Body of pancreas (tissue), 4 donors: ENCODE results near the gene POLR3A. TPM values are rescaled to one million over a fixed set of nuclear protein-coding genes. Genes with fewer than 3 reads are reported as not detected.

ENCODE experiments used
- ATAC-seq: fragments of 150-250 bp; one replicate; pipeline ENCODE4 v1.9.1; 2016
- DNase-seq, 4 donors: peaks; one replicate each; pipeline ENCODE4 v3.0.0-alpha.2; 2019
- H3K27ac ChIP-seq, 4 donors: fragments of 200-600 bp; sonication (generic); 1 replicate in 3 of 4; 2 replicates in 1 of 4; pipeline versions ENCODE4 v1.5.1 to v1.6.1; 2016 to 2019; ENCODE audit warnings: mild to moderate bottlenecking in 1 of 4, mixed read lengths in 1 of 4, moderate library complexity in 1 of 4
- H3K27me3 ChIP-seq, 2 donors: fragments of 200-600 bp; sonication (generic); one replicate each; pipeline ENCODE4 v1.6.0; 2016; ENCODE audit warnings: mild to moderate bottlenecking in 1 of 2
- H3K36me3 ChIP-seq, 2 donors: fragments of 200-600 bp; sonication (generic); replicated peaks in 1 of 2; 2 replicates each; pipeline ENCODE4 v1.5.1; 2016; ENCODE audit warnings: low read depth in 2 of 2; ENCODE audit not compliant: insufficient read depth in 1 of 2
- H3K4me1 ChIP-seq: fragments of 200-600 bp; sonication (generic); one replicate; pipeline ENCODE4 v1.6.0; 2016
- H3K4me3 ChIP-seq, 2 donors: fragments of 200-600 bp; sonication (generic); 1 replicate in 1 of 2; 2 replicates in 1 of 2; pipeline ENCODE4 v1.5.1; 2016 to 2019
- H3K9me3 ChIP-seq, 3 donors: fragments of 200-600 bp; sonication (generic); 1 replicate in 2 of 3; 2 replicates in 1 of 3; pipeline ENCODE4 v1.5.1; 2016
- CTCF ChIP-seq, 7 experiments: fragments of 450-650 bp in 4 of 7; fragments of 200-600 bp in 3 of 7; sonication (generic) in 3 of 7; IDR thresholded peaks; one replicate each; pipeline ENCODE4 v1.5.1; 2016 to 2019; ENCODE audit warnings: antibody characterized with exemption in 7 of 7
- POLR2A ChIP-seq, 3 donors: fragments of 450-650 bp; IDR thresholded peaks; one replicate each; pipeline ENCODE4 v1.6.1; 2016; ENCODE audit warnings: antibody characterized with exemption in 3 of 3, mild to moderate bottlenecking in 2 of 3
- WGBS, 2 donors: methylation state at CpG; one replicate each; pipeline ENCODE4 v1.1.5; 2017; 5-methylcytosine and 5-hydroxymethylcytosine counted together
- intact Hi-C: fragments of 100-400 bp; cut with DNase I; formaldehyde crosslinking; loops from one replicate; pipeline ENCODE4 v1.15.1; 2023
- total RNA-seq, 2 donors: library from RNA; depleted of rRNA; stranded (reverse); fragments of >200 nt; gene quantifications; one replicate each; pipeline ENCODE4 v1.1.0, GENCODE V29; 2016

Gene POLR3A
- total RNA-seq, 2 donors from 2014 or later: 7.9 to 10.4 TPM

GRCh38 chr10:78035437-78035836, 6.1 kb upstream of the POLR3A start:
- Histone ChIP-seq H3K4me1 (peaks cover 54% of the 10 kb centered on the region), H3K27me3 (no peaks in the 10 kb centered on the region), H3K4me3 (no peak overlapping the region), H3K27ac (no peak overlapping the region), H3K9me3 (no peaks in the 10 kb centered on the region), H3K36me3 (peaks cover 0 to 14% of the 10 kb centered on the region in 2 donors)
- WGBS, 2 donors: 69 to 73% methylated on average over 5 of the region's 5 CpGs
- intact Hi-C loops: no loop called here
- no peak for ATAC-seq
- DNase-seq: no peak
- TF ChIP-seq CTCF (IDR thresholded peaks at IDR 0.05) (no peak), POLR2A (IDR thresholded peaks at IDR 0.05) (no peak)

DNA sequence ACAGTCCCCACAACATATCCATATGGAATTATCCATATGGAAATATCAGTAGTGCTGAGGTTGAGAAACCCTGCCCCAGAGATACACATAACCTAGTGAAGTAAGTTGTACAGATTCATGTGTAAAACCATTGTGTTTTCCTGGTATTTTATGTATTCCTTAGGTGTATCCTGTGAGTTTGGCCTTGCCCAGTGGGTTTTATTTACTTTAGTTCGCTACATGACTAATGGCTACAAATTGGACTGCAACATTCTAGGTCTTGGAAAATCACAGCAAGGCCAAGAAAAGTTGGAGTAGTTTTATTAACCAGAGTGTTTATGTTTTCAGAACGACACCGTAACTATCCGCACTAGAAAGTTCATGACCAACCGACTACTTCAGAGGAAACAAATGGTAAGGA, 5.7 kb upstream of the POLR3A start:
- H3K4me3 ChIP-seq: peak overlapping the region in 1 of 2 donors; percentile 87
- H3K9me3 ChIP-seq: no peaks in the 10 kb centered on the region
- H3K36me3 ChIP-seq: peaks cover 0 to 14% of the 10 kb centered on the region in 2 donors
- ATAC-seq (no peak), DNase-seq (no peak)
- WGBS, 2 donors: 41 to 42% methylated on average over 5 of the region's 5 CpGs
- TF ChIP-seq CTCF (IDR thresholded peaks at IDR 0.05): no peak
- TF ChIP-seq POLR2A (IDR thresholded peaks at IDR 0.05): no peak
- peak overlapping the region in 2 of 4 donors; percentile 55 to 80 for H3K27ac ChIP-seq
- H3K27me3 ChIP-seq: no peaks in the 10 kb centered on the region
- H3K4me1 ChIP-seq: peaks cover 54% of the 10 kb centered on the region
- intact Hi-C loops: no loop called here

DNA sequence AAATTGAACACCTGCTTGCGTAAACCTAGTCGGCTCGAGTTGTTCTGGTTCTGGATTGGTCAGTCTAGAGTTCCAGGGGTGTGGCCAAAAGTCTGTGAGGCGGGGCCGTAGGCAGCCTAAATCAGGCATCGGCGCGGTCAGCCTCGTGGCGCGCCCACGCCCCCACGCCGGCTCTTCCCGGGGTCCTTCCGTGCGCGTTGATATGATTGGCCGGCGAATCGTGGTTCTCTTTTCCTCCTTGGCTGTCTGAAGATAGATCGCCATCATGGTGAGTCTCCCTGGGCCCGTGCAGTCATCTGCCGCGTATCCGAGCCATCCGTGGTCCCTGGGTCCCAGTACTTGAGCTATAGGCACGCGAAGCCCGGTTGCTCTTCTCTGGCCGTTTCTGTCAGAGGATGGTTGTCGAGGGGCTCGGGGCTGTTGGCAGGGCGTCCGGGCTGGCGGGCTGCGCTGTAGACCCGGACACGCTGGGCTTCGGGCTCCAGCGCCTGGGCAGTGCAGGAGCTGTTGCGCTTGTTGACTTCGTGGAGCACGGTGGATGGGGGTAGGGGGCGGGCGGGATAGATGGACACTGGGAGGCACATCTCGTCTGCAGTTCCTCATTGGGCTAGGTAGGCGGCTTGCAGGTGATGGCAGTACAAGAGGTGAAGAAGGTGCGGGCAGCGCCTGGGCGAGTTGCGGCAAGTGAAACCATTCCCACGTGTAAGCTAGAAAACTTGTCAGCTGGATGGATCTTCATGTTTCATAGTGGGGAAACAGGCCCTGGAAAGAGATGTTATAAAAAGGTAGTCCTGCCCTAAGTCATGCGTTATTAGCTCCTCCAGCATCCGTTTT, 4.5 kb upstream of the POLR3A start, which contains the start of gene RPS24:
TSS of gene RPS24 (plus strand) at position 227 of the 834 bp plus-strand sequence. CDS start at position 266, 39 bp downstream.
- ATAC-seq (peak; percentile 93), DNase-seq (peak; percentile 96 to 98 (median 97))
- peak within 1 kb of the TSS; percentile 54 to 80 (median 58) for H3K27ac ChIP-seq
- TF ChIP-seq POLR2A (IDR thresholded peaks at IDR 0.05) (peak; percentile 56 to 94 (median 93)), CTCF (IDR thresholded peaks at IDR 0.05) (no peak)
- H3K4me1 ChIP-seq: peaks cover 50% of the 10 kb centered on the region
- no peaks in the 10 kb centered on the region for H3K9me3 ChIP-seq
- 0 to 1% methylated on average over 17 to 54 of the region's 55 CpGs for WGBS, 2 donors
- no peaks in the 10 kb centered on the region for H3K27me3 ChIP-seq
- H3K4me3 ChIP-seq: peak within 1 kb of the TSS; percentile 30 to 87
- H3K36me3 ChIP-seq: peaks cover 0 to 6% of the 10 kb centered on the region in 2 donors
- intact Hi-C loops: no loop called here

GRCh38 chr10:78033387-78033636, 4.0 kb upstream of the POLR3A start:
- H3K9me3 ChIP-seq: no peaks in the 10 kb centered on the region
- H3K4me3 ChIP-seq: no peak overlapping the region
- H3K27ac ChIP-seq: peak overlapping the region in 3 of 4 donors; percentile 30 to 80 (median 55)
- H3K4me1 ChIP-seq: peaks cover 50% of the 10 kb centered on the region
- 0 to 1% methylated on average over 4 of the region's 4 CpGs for WGBS, 2 donors
- peaks cover 0 to 3% of the 10 kb centered on the region in 2 donors for H3K36me3 ChIP-seq
- TF ChIP-seq POLR2A (IDR thresholded peaks at IDR 0.05) (no peak), CTCF (IDR thresholded peaks at IDR 0.05) (no peak)
- DNase-seq (no peak), ATAC-seq (no peak)
- intact Hi-C loops: no loop called here
- H3K27me3 ChIP-seq: no peaks in the 10 kb centered on the region
